HG03064 (cell line): ENCODE results near the gene LRRN3.

Experiments used
- ATAC-seq: cut with Tn5 transposase; IDR thresholded peaks from one replicate; pipeline ENCODE4 v1.9.1; 2021; ENCODE audit warnings: low read depth; ENCODE audit not compliant: unreplicated experiment

The LRRN3 gene

DNA sequence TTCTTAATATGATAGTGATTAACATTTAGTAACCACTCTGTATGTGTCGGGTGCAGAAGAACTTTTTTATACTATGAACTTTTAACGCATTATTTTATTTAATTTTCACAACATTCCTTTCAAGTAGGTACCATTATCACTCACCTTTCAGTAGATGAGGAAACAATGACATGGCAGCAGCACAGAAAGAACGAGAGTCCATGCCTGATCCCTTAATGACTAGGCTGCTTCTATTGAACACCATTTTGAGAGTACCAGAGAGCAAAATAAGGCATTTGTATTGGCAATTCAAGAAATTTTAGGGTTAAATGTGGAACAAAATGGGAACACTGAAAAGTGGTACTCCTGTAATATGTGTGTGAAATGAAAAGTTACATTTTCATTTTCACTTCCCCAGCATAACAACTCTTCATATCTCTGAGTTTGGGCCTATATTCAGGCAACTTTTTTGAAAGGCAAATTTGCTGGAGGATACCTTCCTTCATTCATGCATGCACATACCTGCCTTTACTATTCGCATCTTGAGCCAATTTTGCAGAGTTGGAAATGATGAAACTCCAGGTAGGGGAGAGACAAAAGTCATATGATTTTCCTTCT lies 12.8 kb downstream of the LRRN3 start:
- peak; percentile 74 for ATAC-seq

DNA sequence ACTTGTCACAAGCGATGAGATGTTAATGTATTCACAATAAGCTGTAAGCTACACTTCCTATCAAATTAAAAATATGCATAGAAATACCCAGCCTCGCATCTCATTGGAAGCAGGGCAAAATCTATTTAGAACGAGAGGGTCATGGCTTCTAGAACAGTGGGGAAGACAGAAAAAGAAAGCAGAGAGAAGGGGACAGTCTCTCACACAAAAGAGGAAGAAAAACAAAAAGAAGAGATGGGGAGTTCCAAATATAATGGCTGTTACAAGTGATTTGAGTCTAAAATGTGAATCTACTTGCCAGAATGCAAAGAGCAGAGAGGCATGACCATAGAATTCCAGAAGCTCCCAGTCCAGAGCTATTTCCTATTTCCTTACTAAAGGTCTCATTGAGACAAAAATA lies 13.8 kb downstream of the LRRN3 start:
- no peak for ATAC-seq

DNA sequence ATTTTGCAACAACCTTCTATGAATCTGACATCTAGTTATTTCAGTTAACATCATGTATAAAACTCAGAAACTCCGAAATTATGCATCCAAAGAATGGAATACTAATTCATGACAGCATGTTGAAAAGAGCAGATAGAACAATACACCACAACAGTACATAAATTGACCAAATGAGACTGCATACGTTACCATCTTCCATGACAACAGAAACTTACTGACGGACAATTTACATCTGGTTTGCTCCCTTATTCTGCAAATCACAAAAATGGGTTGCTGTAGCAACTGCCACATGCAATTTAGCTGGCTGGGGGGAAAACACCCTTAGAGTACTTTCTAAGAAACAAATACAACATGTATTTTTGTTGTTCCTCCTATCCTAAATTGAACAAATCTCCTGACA lies 14.3 kb downstream of the LRRN3 start:
- no peak for ATAC-seq

DNA sequence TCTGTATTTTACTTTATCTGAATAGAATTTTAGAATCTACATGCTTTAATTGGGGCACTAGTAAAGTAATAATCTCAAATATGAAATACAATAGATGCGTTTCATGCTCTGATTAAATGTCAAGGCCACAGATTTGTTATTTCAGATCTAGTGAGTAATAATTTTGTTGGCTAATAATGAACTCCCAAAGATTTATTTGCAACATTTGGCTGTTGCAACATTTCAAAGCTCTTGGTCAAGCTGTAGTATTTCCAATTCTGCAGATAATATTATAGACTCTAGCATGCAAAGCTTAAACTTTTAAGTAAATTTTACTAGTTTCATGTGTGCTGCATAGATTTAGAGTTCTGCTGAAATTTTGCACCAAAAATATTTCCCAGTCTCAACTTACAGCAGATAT lies 16.7 kb downstream of the LRRN3 start:
- ATAC-seq: no peak

DNA sequence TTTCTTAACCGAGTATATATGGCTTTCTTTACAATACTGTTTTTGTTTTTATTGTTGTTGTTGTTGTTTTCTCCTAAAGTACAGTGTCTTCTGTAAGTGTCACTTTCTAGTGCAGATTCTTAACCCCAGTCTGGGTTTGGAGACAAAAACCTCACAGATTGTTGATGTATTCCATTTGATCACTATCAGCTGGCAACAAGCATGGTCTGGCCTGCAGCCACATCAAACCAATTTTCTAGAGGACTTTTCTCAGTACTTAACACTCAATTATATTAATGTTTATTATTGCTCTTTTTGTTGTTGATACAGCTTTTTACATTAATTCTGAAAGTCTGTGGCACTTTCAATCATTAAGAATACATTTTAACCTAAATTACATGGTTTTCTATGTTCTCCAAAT lies 17.1 kb downstream of the LRRN3 start:
- ATAC-seq: no peak

DNA sequence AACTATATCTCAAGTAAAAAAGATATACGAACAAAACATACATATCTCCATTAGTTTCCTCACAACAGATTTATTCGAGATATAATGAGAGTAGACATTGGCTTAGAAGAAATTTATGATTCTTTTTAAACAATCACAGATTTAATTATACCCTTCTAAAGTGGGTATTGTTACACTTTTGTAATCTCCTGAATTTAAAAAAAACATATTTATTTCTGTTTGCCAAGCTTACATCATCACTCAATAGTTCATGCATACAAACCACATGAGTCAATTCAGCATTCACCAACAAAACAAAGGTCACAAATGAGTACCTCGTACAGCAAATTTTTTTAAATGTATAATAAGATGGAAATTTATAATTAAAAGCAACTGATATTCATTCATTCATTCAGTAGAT lies 17.6 kb downstream of the LRRN3 start:
- no peak for ATAC-seq

DNA sequence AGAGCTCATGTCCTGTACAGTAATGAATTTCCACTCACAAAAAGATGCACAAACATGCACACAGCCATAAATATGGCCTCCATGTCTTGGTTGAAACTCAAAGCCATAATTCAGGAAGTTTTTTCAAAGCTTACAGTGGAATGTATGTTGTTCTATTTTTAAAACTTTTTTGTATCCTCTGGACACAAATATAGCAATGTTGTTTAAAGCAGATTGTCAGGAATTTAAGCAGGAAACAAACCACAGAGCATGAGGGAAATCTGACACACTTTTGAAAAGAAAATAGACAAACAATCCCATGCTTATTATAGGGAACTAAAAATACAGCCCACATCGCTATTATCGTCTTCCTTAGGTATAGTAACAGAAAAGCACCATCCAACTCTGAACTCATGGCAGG lies 21.5 kb downstream of the LRRN3 start:
- no peak for ATAC-seq

DNA sequence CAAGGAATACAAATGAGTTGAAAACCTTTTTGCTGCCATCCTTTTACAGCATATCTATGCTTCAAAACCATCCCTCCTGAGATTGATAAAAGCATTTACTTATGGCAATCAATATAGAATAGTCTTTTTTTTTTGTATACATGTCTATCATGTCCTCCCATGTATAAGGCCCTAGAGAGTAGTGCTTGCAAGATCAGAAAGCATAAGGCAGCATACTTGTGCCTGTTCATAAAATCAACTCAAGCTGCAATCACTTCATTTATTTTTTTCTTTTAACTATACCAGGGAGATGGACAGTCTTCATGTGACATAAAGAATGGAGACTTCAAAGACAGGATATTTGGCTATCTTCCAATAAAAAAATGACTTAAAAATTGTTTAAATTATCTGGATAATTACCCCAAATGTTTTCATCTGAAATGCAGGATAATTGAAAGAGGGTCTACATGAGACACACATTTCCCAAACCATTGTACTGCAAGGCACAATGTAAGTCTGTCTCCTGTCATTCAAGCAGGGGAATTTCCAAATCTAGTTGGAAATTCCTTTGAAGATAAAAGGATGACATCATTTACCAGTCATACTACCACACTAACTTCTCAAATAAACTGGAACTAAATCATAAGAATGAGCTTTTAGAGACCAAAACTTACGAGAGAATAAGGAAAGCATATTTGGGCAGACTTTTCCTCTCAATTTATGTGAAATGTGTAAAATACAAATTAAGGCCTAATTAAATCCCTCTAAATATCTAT lies 22.5 kb downstream of the LRRN3 start:
- no peak for ATAC-seq

DNA sequence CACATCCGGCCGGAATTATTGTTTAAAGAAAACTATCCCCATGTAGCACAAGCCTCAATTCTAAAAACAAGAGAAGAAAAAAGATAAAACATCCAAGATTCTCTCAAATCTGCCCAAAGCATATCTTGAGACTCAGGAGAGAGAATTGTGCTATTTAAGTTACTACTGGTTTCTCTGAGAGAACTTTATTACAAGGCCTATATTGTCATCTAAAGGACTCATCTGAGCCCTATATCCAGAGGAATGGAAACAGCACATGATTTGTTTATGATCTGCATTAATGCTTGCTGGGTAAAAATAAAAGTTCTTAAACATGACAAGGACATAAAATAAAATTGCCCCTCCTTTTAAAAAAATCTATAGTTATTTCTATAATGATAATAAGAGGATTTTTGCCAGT lies 25.0 kb downstream of the LRRN3 start:
- ATAC-seq: no peak

DNA sequence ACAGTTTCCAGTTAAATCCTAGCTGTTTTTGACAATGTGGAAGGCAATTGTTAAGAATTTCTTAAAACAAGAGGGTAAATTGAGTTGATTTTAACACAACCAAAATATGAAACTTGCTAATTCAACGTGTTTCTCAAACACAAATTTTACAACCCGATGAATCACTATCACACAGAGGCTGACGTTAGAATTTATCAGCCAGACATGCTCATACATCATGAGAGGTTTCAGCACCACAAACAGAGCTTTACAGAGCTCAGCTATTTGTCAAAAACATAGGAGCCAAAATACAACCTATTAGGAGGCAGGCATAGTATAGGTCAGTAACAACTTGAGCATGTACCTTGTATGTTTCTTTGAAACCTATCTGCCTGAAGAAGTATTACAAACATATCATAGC lies 36.1 kb downstream of the LRRN3 start:
- ATAC-seq: no peak

DNA sequence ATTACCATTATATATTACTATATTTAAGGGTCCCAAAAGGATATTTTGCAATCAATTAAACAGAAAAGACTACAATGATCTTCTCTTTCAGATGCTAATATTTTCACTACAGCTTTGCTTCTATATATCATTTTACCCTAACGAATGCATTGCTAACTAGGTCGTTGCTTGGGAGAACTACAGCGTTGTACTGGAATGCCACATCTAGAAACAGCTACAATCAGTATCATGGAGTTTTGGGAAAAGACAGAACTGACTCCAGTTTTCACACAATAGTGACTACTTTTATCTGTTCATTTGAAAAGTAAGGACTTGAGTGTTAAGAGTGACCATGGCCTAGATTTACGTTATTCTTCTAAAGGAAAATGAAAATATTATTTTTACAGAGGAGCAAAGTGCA lies 38.5 kb downstream of the LRRN3 start:
- ATAC-seq: no peak

DNA sequence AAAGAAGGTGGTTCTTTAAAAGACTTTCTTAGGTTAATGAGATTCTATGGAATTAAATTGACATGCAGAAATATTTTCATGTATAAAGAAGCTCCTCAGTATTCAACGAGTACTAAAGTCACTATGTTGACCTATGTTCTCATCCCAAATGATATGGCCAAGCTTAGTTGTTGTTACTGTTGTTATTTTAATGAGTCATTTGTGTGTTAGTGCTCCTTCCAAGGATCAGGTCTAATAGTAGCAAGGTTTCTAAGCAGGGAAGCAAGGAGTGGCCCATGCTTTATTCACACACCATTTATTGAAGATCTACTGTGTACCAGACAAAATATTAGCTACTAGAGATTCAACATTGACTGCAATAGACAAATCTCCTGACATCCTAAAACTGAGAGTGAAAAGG lies 41.9 kb downstream of the LRRN3 start:
- no peak for ATAC-seq

DNA sequence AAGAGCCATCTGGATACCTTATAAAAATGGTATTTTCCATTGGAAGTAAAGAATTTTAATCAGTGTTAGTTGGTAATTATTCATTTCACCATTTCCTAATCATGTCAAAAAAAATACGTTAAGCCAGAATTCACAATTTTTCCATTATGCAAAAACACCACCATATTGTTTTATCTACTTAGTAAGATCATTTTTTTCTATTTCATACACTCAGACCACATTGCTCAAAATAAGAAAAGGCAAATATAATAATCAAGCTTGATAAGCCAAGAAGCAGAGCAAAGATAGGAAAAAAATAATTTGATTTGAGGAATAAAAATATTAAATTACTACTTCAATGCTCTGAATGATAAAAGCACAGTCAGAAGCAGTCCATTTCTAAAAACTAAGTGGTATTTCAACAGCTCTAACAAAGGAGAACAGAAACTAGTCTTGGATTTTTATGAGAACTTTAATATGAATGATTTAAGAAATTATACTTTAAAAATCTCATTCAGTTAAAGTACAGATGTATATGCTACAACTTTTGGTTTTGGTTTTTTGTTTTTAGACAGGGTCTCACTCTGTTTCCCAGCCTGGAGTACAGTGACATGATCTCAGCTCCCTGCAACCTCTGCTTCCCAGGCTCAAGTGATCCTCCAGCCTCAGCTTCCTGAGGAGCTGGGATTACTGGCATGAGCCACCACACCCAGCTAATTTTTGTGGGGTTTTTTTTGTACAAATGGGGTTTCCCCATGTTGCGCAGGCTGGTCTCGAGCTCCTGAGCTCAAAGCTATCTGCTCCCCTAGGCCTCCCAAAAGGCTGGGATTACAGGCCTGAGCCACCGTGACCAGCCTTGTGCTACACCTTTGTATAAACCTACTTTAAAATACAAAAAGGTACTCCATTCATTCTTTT lies 46.6 kb downstream of the LRRN3 start:
- ATAC-seq: peak; percentile 71

DNA sequence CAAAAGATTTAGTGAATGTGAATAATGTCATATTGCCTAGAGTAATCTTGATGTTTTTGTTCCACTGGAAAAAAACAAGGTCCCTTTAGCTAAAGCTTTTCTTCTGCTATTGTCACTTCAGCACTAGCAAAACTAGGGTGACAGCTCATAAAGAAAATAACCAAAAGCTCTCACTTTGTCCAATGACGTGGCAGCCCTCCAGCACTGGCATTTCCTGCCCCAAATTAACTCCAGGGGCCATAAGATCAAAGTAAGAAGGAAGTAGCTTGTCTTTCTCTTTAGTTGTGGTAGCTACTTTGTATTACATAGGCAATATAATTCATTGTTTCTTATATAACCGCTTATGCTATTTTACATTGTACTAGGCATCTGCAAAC lies 47.3 kb downstream of the LRRN3 start:
- ATAC-seq: peak; percentile 98

DNA sequence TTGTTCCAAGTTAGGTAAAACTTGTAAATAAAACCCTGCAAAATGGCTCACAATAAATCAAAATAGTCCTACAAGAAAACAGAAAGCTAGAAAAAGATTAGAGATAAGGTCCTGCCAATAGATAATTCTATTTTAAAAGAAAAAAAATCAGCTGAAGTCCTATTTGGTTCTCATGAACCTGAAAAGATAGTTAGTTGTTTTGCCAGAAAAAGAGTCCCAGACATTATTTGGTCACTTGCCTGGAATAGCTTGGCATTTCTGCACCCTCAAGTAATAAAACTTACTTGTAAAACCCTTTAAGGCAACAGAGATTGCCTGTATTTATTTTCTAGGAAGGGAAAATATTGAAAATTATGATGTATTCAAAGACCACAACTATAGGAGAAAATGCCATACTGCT lies 47.7 kb downstream of the LRRN3 start:
- no peak for ATAC-seq

DNA sequence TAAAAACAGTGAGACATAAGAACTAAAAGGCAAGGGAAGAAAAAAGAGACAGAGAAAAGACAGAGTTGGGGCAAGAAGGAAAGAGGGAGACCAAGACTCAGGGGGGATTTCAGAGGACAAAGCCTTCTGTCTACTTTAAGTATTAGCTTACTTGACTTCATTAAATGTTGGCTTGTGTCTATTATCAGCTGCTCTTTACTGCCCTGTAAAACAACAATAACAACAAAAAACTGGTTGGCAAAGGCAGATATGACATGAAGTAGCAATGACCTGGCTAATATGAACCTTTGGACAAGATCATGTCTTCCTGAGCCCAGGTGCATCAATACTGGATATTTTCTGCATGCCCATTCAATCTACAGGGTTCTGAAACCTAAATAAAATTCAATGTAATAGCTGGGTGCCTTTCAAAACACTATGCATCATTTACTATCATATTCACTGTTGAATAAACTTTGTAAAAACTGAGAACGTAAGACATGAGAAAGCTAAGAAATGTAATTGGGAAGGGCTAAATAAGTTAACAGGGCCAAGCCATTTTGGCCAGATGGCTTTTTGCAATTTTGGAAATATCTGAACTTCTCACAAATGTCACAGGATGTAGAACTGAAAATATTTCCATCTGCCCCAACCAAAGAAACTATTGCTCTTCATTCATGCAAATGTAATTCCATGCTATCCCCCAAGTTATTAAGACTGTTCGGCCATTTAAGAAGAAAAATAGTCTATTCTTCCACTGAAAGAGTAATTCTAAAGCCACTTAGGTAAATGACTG lies 49.4 kb downstream of the LRRN3 start:
- ATAC-seq: no peak

DNA sequence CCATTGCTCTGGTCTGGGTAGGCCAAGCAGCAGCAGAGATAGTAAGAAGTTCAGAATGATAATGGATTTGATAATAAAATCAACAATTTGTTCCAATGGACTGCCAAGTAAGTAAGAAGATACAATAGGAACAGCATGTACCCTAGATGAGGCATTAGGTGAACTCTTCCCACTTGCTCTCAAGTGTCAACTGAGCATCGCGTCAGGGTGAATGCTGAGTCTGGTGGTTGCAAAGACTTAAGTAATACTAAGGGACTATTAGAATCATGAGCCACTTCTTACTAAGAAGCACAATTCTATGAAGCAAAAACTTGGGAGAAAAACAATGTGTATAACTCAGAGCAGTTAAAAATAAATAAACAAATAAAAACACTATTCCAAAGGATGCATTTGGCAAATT lies 54.5 kb downstream of the LRRN3 start:
- no peak for ATAC-seq

DNA sequence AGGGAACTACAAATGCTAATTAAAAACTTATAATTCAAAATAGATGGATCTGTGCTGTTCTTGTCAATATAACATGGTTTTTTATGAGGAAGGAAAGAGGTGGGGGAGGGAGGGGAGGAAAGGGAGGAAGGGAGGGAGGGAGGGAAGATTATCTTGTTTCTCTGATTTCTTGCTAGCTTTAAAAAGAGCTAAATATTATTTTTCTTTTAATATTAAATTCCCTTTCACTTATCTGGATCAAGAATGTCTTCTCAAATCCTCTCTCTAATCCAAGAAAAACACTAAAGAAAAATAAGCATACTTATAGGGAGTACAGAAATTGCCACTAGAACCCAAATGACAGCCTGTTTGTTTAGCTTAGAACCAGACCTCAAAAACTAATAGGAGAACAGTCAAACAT lies 55.2 kb downstream of the LRRN3 start:
- no peak for ATAC-seq

DNA sequence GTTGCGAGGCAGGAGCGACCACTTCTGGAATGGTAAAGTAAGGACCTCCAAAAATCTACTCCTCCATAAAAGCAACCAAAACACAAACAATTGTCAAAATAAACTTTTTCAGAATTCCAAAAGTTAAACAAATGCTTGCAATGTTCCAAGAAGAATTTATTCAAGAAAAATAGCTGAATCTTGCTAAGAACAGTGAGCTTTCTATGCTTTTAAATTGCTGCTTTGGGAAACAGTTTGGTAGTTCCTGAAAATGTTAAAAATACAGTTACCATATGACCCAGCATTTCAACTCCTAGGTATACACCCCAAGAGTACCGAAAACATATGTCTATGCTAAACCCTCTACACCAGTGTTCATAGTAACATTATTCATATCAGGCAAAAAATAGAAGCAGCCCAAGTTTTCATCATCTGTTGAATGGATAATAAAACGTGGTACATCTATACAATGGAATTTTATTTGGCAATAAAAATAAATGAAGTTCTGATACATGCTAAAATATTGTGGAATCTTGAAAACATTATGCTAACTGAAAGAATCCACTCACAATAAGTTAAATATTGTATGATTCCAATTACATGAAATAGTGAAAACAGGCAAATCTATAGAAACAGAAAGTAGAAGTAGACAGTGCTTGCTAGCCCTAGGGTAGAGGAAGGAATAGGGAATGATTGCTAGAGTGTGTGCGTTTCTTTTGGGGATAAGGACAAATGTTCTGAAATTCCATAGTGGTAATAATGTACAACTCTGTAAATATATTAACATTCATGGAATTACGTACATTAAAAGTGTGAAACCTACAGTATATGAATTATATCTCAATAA lies 57.0 kb downstream of the LRRN3 start:
- no peak for ATAC-seq

DNA sequence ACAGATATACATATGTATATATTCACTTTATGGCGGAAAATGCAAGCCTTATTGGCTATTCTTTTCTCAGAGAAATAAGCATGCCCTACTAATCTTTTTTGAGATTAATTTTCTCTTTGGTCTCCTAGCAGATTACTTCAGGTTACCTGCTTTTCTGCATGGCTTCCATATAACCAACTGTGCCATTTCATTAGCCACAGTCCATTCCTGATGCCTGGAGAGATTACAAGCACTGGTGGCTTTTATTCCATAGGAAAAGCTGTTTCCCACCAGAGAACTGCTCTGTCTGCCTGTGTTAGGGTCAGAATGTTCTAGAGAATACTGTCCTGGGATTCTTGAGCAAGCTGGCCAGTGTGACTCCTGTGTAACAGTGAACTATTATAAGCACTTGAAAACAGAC lies 59.8 kb downstream of the LRRN3 start:
- no peak for ATAC-seq
